NCI-H82 (cell line): ENCODE data around the gene KCNIP3.

ENCODE experiments used
- DNase-seq: peaks from one replicate; lab custom pipeline; 2025; lab: John Stamatoyannopoulos, UW

The KCNIP3 gene

GRCh38 chr2:95275151-95275515 lies 22.0 kb upstream of the KCNIP3 start:
- no peak for DNase-seq

- no peak for DNase-seq
These were observed 21.4 kb upstream of the KCNIP3 start for GRCh38 chr2:95275601-95276243.

GRCh38 chr2:95276244-95276887 lies 20.8 kb upstream of the KCNIP3 start:
- DNase-seq = no peak

DNA sequence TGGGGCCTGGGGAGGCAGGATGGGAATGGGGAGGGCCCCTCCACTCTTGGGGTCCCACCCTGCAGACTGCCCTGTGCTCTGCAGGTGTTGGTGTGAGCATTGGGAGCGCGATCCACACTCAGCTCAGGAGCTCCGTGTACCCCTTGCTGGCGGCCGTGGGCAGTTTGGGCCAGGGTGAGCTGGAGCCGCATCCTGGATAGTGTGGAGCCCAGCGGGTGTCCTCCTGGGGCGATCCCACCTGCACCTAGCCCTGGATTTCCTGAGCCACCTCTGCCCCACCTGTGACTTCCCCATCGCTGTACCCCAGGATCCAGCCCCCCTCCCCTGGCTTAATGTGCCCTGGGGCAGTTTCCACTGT lies 20.3 kb upstream of the KCNIP3 start:
- no peak for DNase-seq

GRCh38 chr2:95277246-95277906 lies 19.8 kb upstream of the KCNIP3 start:
- peak; percentile 42 for DNase-seq

- no peak for DNase-seq
These were observed 19.1 kb upstream of the KCNIP3 start for GRCh38 chr2:95278051-95278471.

GRCh38 chr2:95278637-95279225 lies 18.4 kb upstream of the KCNIP3 start:
- no peak for DNase-seq

- DNase-seq = no peak
These were observed 17.6 kb upstream of the KCNIP3 start for GRCh38 chr2:95279435-95280035.

- DNase-seq = no peak
These were observed 16.1 kb upstream of the KCNIP3 start for GRCh38 chr2:95281071-95281470.

GRCh38 chr2:95281786-95282185 lies 15.4 kb upstream of the KCNIP3 start:
- no peak for DNase-seq

DNA sequence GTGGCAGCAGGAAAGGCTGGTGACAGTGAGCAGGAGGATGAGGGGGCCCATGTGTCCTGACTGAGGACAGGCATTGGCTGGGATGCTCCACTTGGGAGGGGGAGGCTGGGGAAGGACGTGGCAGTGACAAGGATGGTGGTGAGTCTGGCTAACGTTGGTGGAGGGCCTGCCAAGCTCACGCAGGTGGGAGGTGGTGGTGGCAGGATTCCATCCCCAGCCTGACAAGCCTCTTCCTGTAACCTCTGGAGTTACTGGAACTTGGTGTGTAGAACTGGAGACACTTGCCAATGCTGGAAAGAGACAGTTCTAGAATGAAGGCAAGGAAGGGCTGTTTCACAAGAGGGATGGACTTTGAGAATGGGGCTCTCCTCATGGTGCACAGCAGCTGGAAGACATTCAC lies 14.7 kb upstream of the KCNIP3 start:
- DNase-seq = no peak

- DNase-seq = no peak
These were observed 13.6 kb upstream of the KCNIP3 start for GRCh38 chr2:95283562-95283961.

DNA sequence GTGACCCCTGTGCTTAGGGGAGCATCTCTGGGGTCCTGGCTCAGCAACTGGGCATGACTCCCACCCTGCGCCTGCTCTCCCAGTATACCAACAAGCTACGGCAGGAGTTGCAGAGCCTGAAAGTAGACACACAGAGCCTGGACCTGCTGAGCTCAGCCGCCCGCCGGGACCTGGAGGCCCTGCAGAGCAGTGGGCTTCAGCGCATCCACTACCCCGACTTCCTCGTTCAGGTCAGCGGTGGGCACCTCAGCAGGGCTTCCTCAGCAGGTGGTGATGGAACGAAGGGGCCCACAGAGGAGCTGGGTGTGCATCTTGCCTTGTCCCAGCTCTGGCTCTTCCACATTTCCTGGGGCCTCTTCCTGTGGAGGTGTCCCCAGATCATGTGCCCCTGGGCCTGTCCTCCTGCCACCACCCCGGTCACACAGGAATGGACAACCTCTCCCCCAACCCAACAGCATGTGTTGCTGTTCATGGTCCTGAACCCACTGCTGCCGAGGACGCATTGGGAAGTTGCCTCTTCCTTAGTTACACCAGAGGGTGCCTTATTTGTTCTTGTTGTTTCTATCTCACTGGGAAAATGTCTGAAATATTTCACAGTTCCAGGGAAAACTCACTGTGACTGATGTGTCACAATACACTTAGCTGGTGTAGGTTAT lies 12.1 kb upstream of the KCNIP3 start:
- DNase-seq = no peak

GRCh38 chr2:95285542-95285932 lies 11.6 kb upstream of the KCNIP3 start:
- DNase-seq = no peak

GRCh38 chr2:95287336-95287735 lies 9.8 kb upstream of the KCNIP3 start:
- DNase-seq = peak; percentile 48

- peak; percentile 93 for DNase-seq
These were observed 9.3 kb upstream of the KCNIP3 start for GRCh38 chr2:95287806-95288205.

DNA sequence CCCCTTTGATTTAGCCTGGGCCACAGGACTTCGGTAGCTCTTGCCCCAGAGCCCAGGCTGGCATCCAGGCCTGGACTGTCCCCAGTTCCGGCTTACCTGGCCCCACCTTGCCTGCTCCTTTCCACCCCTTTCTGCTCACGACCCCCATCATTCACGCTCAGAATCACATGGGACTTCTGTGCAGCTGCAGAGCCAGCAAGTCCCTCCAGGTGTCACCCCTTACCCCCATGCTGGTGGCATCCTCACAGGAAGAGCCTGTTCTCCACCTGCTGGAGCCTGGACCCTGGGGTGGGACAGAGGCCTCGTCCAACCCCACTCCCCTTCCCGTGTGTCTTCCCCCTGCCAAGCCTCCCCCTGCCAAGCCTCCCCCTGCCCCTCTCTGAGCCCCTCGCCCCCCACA lies 7.9 kb upstream of the KCNIP3 start:
- peak; percentile 51 for DNase-seq

- no peak for DNase-seq
These were observed 5.9 kb upstream of the KCNIP3 start for GRCh38 chr2:95291222-95291621.

DNA sequence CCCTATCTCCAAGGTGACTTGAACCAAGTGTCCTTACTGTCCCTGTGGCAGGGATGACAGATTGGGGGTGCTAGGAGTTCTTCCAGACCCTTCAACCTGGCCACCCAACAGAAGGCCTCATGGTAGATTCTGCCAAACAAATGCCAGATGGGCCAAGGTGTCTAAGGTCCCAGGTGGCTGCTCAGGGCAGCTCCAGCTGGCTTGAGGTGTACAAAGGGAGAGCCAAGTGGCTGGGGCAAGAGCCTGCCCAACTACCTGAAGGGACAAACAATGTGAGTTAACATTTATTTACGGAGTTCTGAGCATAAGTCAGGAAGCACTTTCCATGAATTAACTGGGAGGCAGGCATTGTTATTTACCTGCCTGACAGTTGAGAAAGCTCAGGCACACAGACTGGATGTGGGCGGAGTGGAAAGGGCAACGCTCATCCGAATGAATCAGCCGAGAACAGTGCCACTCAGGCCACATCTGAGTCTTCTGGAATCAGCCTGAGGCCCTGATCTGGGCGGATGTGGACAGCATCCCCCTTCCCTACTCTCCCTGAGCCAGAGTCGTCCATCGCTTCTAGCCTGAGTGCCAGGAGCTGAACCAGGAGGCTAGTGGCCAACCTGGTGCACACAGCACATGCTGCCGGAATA lies 4.4 kb upstream of the KCNIP3 start:
- DNase-seq = no peak

DNA sequence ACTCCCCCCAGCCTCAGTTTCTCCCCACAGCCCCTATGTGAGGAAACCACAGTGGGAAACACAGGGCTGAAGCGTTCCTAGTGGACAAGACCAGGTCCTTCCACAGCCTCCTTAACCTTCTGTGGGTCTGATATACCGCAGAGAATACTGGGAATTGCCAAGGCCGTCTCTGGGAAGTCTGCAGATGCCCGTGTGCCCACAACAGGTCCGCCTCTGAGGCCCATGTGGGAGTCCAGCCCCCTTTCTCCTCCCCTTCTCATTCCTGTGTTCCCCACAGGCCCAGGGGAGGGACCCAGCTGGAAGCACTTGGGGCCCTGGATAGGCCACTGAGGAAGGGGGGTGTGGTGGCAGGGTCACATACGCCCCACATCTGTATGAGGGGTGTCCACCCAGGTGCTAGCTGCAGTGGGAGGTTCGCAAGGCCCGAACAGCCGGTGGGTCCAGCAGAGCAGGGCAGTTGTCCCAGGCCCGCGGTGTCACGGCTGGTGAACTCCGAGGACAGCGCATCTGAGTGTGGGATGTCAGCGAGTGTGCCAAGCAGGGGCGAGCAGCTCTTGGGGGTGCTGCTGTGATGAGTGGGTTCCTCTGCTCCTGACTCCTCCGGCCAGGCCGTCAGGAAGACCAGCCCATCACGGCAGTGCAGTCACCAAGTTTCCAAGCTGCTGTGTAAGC lies 2.4 kb upstream of the KCNIP3 start:
- DNase-seq = no peak

GRCh38 chr2:95295376-95295775 lies 1.8 kb upstream of the KCNIP3 start:
- DNase-seq = no peak
